GM12878 (cell line): ENCODE measurements around the gene JMJD7.

Experiments used
- EZH2 ChIP-seq: IDR thresholded peaks from 2 replicates; pipeline ENCODE4 v1.6.1; 2012; ENCODE audit warnings: low read depth, mild to moderate bottlenecking, control low read depth, inconsistent platforms, low read length, borderline replicate concordance; ENCODE audit not compliant: control insufficient read depth
- FOS ChIP-seq: IDR thresholded peaks from 3 replicates; pipeline ENCODE4 v1.6.1; 2011; ENCODE audit warnings: borderline replicate concordance; ENCODE audit not compliant: insufficient read length; ENCODE audit errors: extremely low read depth
- NRF1 ChIP-seq: conservative IDR thresholded peaks from 2 replicates; pipeline ENCODE4 v1.6.1; 2011; ENCODE audit warnings: mild to moderate bottlenecking, low read depth, low read length, improper control_type of control experiment
- TF ChIP-seq, protein P1 (sequence below), 3 experiments: IDR thresholded peaks in 2 of 3; conservative IDR thresholded peaks in 1 of 3; 2 replicates each; pipeline ENCODE4 v1.5.1; 2011; ENCODE audit warnings: low read depth in 3 of 3, low read length in 3 of 3, mild to moderate bottlenecking in 3 of 3, control low read depth in 2 of 3, moderate library complexity in 2 of 3, inconsistent platforms in 1 of 3, mixed read lengths in 1 of 3; ENCODE audit not compliant: control insufficient read depth in 2 of 3, insufficient read depth in 1 of 3; ENCODE audit errors: extremely low read depth in 1 of 3

DNA sequence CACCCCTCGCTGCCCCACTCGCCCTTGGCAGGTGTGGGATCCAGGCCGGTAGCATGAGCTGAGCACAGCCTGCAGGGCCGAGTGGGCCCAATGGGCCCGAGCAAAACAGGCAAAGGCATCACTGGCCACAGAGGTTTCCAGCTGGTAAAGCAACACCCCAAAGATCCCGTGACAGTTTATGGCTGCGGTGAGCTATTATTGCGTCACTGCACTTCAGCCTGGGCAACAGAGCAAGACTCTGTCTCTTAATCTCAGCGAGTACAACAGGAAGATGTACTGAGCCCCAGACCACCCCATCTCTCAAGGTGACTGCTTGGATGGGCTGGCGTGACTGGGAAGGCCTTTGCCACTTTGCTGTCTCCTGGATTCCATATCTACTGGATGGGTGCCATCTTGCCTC, 4.3 kb downstream of the JMJD7 start:
- TF ChIP-seq, protein P1, sequence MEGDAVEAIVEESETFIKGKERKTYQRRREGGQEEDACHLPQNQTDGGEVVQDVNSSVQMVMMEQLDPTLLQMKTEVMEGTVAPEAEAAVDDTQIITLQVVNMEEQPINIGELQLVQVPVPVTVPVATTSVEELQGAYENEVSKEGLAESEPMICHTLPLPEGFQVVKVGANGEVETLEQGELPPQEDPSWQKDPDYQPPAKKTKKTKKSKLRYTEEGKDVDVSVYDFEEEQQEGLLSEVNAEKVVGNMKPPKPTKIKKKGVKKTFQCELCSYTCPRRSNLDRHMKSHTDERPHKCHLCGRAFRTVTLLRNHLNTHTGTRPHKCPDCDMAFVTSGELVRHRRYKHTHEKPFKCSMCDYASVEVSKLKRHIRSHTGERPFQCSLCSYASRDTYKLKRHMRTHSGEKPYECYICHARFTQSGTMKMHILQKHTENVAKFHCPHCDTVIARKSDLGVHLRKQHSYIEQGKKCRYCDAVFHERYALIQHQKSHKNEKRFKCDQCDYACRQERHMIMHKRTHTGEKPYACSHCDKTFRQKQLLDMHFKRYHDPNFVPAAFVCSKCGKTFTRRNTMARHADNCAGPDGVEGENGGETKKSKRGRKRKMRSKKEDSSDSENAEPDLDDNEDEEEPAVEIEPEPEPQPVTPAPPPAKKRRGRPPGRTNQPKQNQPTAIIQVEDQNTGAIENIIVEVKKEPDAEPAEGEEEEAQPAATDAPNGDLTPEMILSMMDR (IDR thresholded peaks at IDR 0.05 in 2 of 3, conservative IDR thresholded peaks at IDR 0.05 in 1 of 3; ENCODE audit: control insufficient read depth in 2 of 3, extremely low read depth in 1 of 3, insufficient read depth in 1 of 3, low read depth in 3 of 3, low read length in 3 of 3) = no peak
- TF ChIP-seq EZH2 = no peak
- no peak for TF ChIP-seq NRF1
- TF ChIP-seq FOS = no peak
